ENCODE data around the gene DTX3. TPM values are rescaled to one million over a fixed set of nuclear protein-coding genes. Genes with fewer than 3 reads are reported as not detected.
A peak's percentile ranks its signal among the peaks of the same experiment; 100 is the strongest.

Gene DTX3
- total RNA-seq, 1 donor from 2014 or later = 43.7 TPM

DNA sequence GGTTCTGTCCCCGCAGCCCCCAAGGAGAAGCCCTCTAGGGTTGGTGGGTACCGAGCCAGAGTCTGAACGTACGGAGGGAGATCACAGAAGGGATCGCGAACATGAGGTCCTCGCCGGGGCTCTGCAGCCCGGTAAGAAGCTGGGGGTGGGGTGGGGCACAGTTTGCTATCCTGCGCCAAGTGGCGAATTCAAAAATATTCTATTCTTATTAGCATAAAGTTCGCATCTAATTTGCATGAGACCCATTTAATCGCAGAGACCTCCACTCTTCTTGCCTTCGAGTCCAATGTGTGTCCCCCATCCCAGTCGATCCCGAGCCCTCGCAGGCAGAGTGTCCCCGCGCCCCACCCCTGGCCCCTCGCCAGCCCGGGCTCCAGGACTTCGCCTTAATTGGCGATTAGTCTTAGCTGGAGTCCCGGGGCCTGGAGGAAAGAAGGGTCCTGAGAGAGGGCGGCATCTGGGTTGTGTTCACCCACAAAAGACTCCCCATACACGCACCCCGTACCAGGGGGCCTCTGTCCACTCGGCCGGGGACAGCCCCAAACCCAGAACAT is 6.0 kb downstream of the DTX3 start:
- Mint-ChIP-seq H3K36me3 (ENCODE audit: low read depth, unreplicated experiment) (peaks cover 27% of the 10 kb centered on the region), H3K4me1 (ENCODE audit: unreplicated experiment) (peaks cover 6% of the 10 kb centered on the region), H3K4me3 (ENCODE audit: unreplicated experiment) (peak overlapping the region; percentile 87), H3K9me3 (ENCODE audit: unreplicated experiment) (no peaks in the 10 kb centered on the region), H3K27ac (ENCODE audit: unreplicated experiment) (no peak overlapping the region), H3K27me3 (ENCODE audit: unreplicated experiment) (peaks cover 11% of the 10 kb centered on the region)
- DNase-seq (ENCODE audit: low spot score) = no peak
- TF ChIP-seq, protein P1, sequence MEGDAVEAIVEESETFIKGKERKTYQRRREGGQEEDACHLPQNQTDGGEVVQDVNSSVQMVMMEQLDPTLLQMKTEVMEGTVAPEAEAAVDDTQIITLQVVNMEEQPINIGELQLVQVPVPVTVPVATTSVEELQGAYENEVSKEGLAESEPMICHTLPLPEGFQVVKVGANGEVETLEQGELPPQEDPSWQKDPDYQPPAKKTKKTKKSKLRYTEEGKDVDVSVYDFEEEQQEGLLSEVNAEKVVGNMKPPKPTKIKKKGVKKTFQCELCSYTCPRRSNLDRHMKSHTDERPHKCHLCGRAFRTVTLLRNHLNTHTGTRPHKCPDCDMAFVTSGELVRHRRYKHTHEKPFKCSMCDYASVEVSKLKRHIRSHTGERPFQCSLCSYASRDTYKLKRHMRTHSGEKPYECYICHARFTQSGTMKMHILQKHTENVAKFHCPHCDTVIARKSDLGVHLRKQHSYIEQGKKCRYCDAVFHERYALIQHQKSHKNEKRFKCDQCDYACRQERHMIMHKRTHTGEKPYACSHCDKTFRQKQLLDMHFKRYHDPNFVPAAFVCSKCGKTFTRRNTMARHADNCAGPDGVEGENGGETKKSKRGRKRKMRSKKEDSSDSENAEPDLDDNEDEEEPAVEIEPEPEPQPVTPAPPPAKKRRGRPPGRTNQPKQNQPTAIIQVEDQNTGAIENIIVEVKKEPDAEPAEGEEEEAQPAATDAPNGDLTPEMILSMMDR (IDR thresholded peaks at IDR 0.05; ENCODE audit: unreplicated experiment) = no peak

- TF ChIP-seq, protein P1 (IDR thresholded peaks at IDR 0.05; ENCODE audit: unreplicated experiment) = no peak
- peak within 1 kb of the TSS; percentile 87 for H3K4me3 Mint-ChIP-seq (ENCODE audit: unreplicated experiment)
- peaks cover 13% of the 10 kb centered on the region for H3K27me3 Mint-ChIP-seq (ENCODE audit: unreplicated experiment)
- peaks cover 3% of the 10 kb centered on the region for H3K4me1 Mint-ChIP-seq (ENCODE audit: unreplicated experiment)
- H3K27ac Mint-ChIP-seq (ENCODE audit: unreplicated experiment) = no peak within 1 kb of the TSS
- no peaks in the 10 kb centered on the region for H3K9me3 Mint-ChIP-seq (ENCODE audit: unreplicated experiment)
- peaks cover 31% of the 10 kb centered on the region for H3K36me3 Mint-ChIP-seq (ENCODE audit: low read depth, unreplicated experiment)
- peak; percentile 60 for DNase-seq (ENCODE audit: low spot score)
Measured at GRCh38 chr12:57611108-57611826, 6.6 kb downstream of the DTX3 start, which contains the start of gene ARHGEF25. Gene ARHGEF25, plus strand, starts transcription at chr12:57611435. Its CDS starts 460 bp downstream, at chr12:57611895.

GRCh38 chr12:57611827-57612710 is 7.4 kb downstream of the DTX3 start:
- H3K27me3 Mint-ChIP-seq (ENCODE audit: unreplicated experiment) = peaks cover 14% of the 10 kb centered on the region

GRCh38 chr12:57612711-57613426 is 8.2 kb downstream of the DTX3 start:
- peaks cover 17% of the 10 kb centered on the region for H3K27me3 Mint-ChIP-seq (ENCODE audit: unreplicated experiment)

More at GRCh38 chr12:57611827-57612710, 7.4 kb downstream of the DTX3 start:
- no peak for DNase-seq (ENCODE audit: low spot score)
- TF ChIP-seq, protein P1 (IDR thresholded peaks at IDR 0.05; ENCODE audit: unreplicated experiment) = no peak
- Mint-ChIP-seq H3K4me3 (ENCODE audit: unreplicated experiment) (peak overlapping the region; percentile 84), H3K27ac (ENCODE audit: unreplicated experiment) (no peak overlapping the region), H3K36me3 (ENCODE audit: low read depth, unreplicated experiment) (peaks cover 27% of the 10 kb centered on the region), H3K4me1 (ENCODE audit: unreplicated experiment) (peaks cover 3% of the 10 kb centered on the region), H3K9me3 (ENCODE audit: unreplicated experiment) (no peaks in the 10 kb centered on the region)

More at GRCh38 chr12:57612711-57613426, 8.2 kb downstream of the DTX3 start:
- peaks cover 29% of the 10 kb centered on the region for H3K36me3 Mint-ChIP-seq (ENCODE audit: low read depth, unreplicated experiment)
- H3K27ac Mint-ChIP-seq (ENCODE audit: unreplicated experiment) = no peak overlapping the region
- no peak overlapping the region for H3K4me3 Mint-ChIP-seq (ENCODE audit: unreplicated experiment)
- TF ChIP-seq, protein P1 (IDR thresholded peaks at IDR 0.05; ENCODE audit: unreplicated experiment) = no peak
- H3K9me3 Mint-ChIP-seq (ENCODE audit: unreplicated experiment) = no peaks in the 10 kb centered on the region
- DNase-seq (ENCODE audit: low spot score) = no peak
- peaks cover 9% of the 10 kb centered on the region for H3K4me1 Mint-ChIP-seq (ENCODE audit: unreplicated experiment)
